H9 (cell line): ENCODE measurements around the gene SELENBP1. TPM values are rescaled to one million over a fixed set of nuclear protein-coding genes. Genes with fewer than 3 reads are reported as not detected.

Experiments
- DNase-seq: peaks from one replicate; pipeline ENCODE4 v3.0.0-alpha.2; 2017
- H2AFZ ChIP-seq: one replicate; pipeline ENCODE4 v1.6.1; 2013; ENCODE audit warnings: mild to moderate bottlenecking, low read length, control low read depth, moderate library complexity
- H2AK5ac ChIP-seq: 2 replicates; pipeline ENCODE4 v1.6.1; 2013; ENCODE audit warnings: low read length, control low read depth, mixed read lengths; ENCODE audit not compliant: insufficient read length
- H2BK120ac ChIP-seq: one replicate; pipeline ENCODE4 v1.6.1; 2013; ENCODE audit warnings: low read depth, mild to moderate bottlenecking, low read length, control low read depth, inconsistent platforms; ENCODE audit not compliant: poor library complexity, severe bottlenecking
- H2BK12ac ChIP-seq: 2 replicates; pipeline ENCODE4 v1.6.1; 2013; ENCODE audit warnings: low read length, control low read depth, mixed read lengths, low read depth; ENCODE audit not compliant: insufficient read length
- H2BK15ac ChIP-seq: 2 replicates; pipeline ENCODE4 v1.6.1; 2013; ENCODE audit warnings: low read depth, low read length, control low read depth
- H2BK20ac ChIP-seq: one replicate; pipeline ENCODE4 v1.6.1; 2013; ENCODE audit warnings: low read depth, mild to moderate bottlenecking, low read length, control low read depth, inconsistent platforms; ENCODE audit not compliant: poor library complexity, severe bottlenecking
- H2BK5ac ChIP-seq: 2 replicates; pipeline ENCODE4 v1.6.1; 2013; ENCODE audit warnings: low read length, control low read depth, mixed read lengths; ENCODE audit not compliant: insufficient read length
- H3K14ac ChIP-seq: 2 replicates; pipeline ENCODE4 v1.6.1; 2013; ENCODE audit warnings: low read length, control low read depth; ENCODE audit not compliant: insufficient read depth
- H3K18ac ChIP-seq: 2 replicates; pipeline ENCODE4 v1.6.1; 2013; ENCODE audit warnings: low read depth, mild to moderate bottlenecking, mixed read lengths, low read length, control low read depth; ENCODE audit not compliant: insufficient read length
- H3K23ac ChIP-seq: 2 replicates; pipeline ENCODE4 v1.6.1; 2013; ENCODE audit warnings: low read length, control low read depth, mixed read lengths, low read depth; ENCODE audit not compliant: insufficient read length
- H3K23me2 ChIP-seq: 2 replicates; pipeline ENCODE4 v1.6.1; 2013; ENCODE audit warnings: low read depth, mild to moderate bottlenecking, mixed read lengths, low read length, control low read depth; ENCODE audit not compliant: insufficient read length, poor library complexity, severe bottlenecking
- H3K27ac ChIP-seq: 2 replicates; pipeline ENCODE4 v1.5.1; 2013; ENCODE audit warnings: low read length, control low read depth, mixed read lengths, low read depth; ENCODE audit not compliant: insufficient read length
- H3K27me3 ChIP-seq: 2 replicates; pipeline ENCODE4 v1.6.1; 2013; ENCODE audit warnings: low read length, control low read depth, inconsistent platforms; ENCODE audit not compliant: insufficient read depth
- H3K4ac ChIP-seq: 2 replicates; pipeline ENCODE4 v1.6.1; 2013; ENCODE audit warnings: low read depth, mild to moderate bottlenecking, control low read depth, inconsistent platforms, low read length, moderate library complexity
- H3K4me1 ChIP-seq: 2 replicates; pipeline ENCODE4 v1.6.1; 2013; ENCODE audit warnings: low read length, control low read depth, inconsistent platforms; ENCODE audit not compliant: insufficient read depth
- H3K4me2 ChIP-seq: 2 replicates; pipeline ENCODE4 v1.6.1; 2013; ENCODE audit warnings: low read length, control low read depth, mixed read lengths; ENCODE audit not compliant: insufficient read length, insufficient read depth
- H3K56ac ChIP-seq: 2 replicates; pipeline ENCODE4 v1.6.1; 2013; ENCODE audit warnings: low read depth, mild to moderate bottlenecking, mixed read lengths, low read length, control low read depth; ENCODE audit not compliant: insufficient read length
- H3K79me1 ChIP-seq: 2 replicates; pipeline ENCODE4 v1.6.1; 2013; ENCODE audit warnings: low read depth, mild to moderate bottlenecking, moderate library complexity, low read length, control low read depth, inconsistent platforms; ENCODE audit not compliant: insufficient read depth, poor library complexity, severe bottlenecking
- H3K79me2 ChIP-seq: 2 replicates; pipeline ENCODE4 v1.6.1; 2013; ENCODE audit warnings: low read length, control low read depth, inconsistent platforms; ENCODE audit not compliant: insufficient read depth
- H3K9ac ChIP-seq: 2 replicates; pipeline ENCODE4 v1.6.1; 2013; ENCODE audit warnings: low read length, control low read depth, mixed read lengths; ENCODE audit not compliant: insufficient read length; ENCODE audit errors: extremely low read depth
- H3K9me3 ChIP-seq: one replicate; pipeline ENCODE4 v1.6.1; 2013; ENCODE audit warnings: low read depth, low read length, inconsistent platforms; ENCODE audit not compliant: control insufficient read depth
- H3T11ph ChIP-seq: one replicate; pipeline ENCODE4 v1.6.1; 2013; ENCODE audit warnings: mild to moderate bottlenecking, low read length, control low read depth, inconsistent platforms
- H4K20me1 ChIP-seq: one replicate; pipeline ENCODE4 v1.6.1; 2013; ENCODE audit not compliant: control insufficient read depth, insufficient read length, insufficient read depth
- H4K5ac ChIP-seq: 2 replicates; pipeline ENCODE4 v1.6.1; 2013; ENCODE audit warnings: low read depth, mild to moderate bottlenecking, mixed read lengths, low read length, control low read depth; ENCODE audit not compliant: insufficient read length
- H4K8ac ChIP-seq: replicated peaks from 2 replicates; pipeline ENCODE4 v1.6.1; 2013; ENCODE audit warnings: low read length, control low read depth, mixed read lengths, low read depth; ENCODE audit not compliant: insufficient read length
- H4K91ac ChIP-seq: 2 replicates; pipeline ENCODE4 v1.6.1; 2013; ENCODE audit warnings: low read depth, mild to moderate bottlenecking, moderate library complexity, mixed read lengths, low read length, control low read depth; ENCODE audit not compliant: insufficient read length
- H3K27ac Mint-ChIP-seq, 3 experiments: 2 replicates in 2 of 3; 3 replicates in 1 of 3; pipeline ENCODE4 v1.8.0; 2020 to 2021; ENCODE audit warnings: mixed read lengths in 3 of 3, mild to moderate bottlenecking in 1 of 3, moderate library complexity in 1 of 3
- H3K27me3 Mint-ChIP-seq: 2 replicates; pipeline ENCODE4 v1.8.0; 2021; ENCODE audit warnings: low read depth, mild to moderate bottlenecking, moderate library complexity, mixed read lengths
- H3K36me3 Mint-ChIP-seq, 3 experiments: 2 replicates in 2 of 3; 3 replicates in 1 of 3; pipeline ENCODE4 v1.8.0; 2020 to 2021; ENCODE audit warnings: low read depth in 3 of 3, mixed read lengths in 3 of 3; ENCODE audit not compliant: insufficient read depth in 1 of 3
- H3K4me1 Mint-ChIP-seq, 2 experiments: 2 replicates each; pipeline ENCODE4 v1.8.0; 2020; ENCODE audit warnings: mixed read lengths in 2 of 2
- H3K4me3 Mint-ChIP-seq, 2 experiments: 2 replicates in 1 of 2; 3 replicates in 1 of 2; pipeline ENCODE4 v1.8.0; 2020 to 2021; ENCODE audit warnings: mild to moderate bottlenecking in 2 of 2, mixed read lengths in 2 of 2, moderate library complexity in 1 of 2
- H3K9me3 Mint-ChIP-seq, 2 experiments: 2 replicates in 1 of 2; 3 replicates in 1 of 2; pipeline ENCODE4 v1.8.0; 2020; ENCODE audit warnings: mild to moderate bottlenecking in 2 of 2, mixed read lengths in 2 of 2, moderate library complexity in 1 of 2
- WGBS: extraction: QIAGEN DNeasy Blood & Tissue Kit; methylation state at CpG from one replicate; pipeline ENCODE4 v1.1.7; 2013; ENCODE audit warnings: missing lambda C conversion rate, low lambda C conversion rate, mixed read lengths; ENCODE audit not compliant: insufficient read length; ENCODE audit errors: extremely low coverage; 5-methylcytosine and 5-hydroxymethylcytosine counted together
- total RNA-seq: library from RNA; stranded (reverse); gene quantifications from 2 replicates; pipeline ENCODE4 v1.2.1, GENCODE V29; 2021
- TF ChIP-seq, protein P1 (sequence below): fragments of 200-600 bp; sonication (generic); conservative IDR thresholded peaks from 3 replicates; pipeline ENCODE4 v1.8.0; 2021; ENCODE audit warnings: antibody characterized with exemption, mild to moderate bottlenecking

SELENBP1 gene
- total RNA-seq, 1 experiment from 2014 or later: 14.2 TPM

DNA sequence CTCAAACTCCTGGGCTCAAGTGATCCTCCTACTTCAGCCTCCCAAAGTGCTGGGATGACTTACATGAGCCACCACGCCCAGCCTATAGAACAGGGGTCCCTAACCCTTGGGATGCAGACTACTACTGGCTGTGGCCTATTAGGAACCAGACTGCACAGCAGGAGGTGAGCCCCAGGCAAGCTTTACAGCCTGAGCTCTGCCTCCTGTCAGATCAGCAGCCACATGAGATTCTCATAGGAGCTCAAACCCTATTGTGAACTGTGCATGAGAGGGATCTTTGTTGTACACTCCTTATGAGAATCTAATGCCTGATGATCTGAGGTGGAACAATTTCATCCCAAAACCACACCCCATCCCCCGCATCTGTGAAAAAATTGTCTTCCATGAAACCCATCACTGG lies 13.5 kb upstream of the SELENBP1 start:
- H3K9me3 ChIP-seq: no peaks in the 10 kb centered on the region
- no peaks in the 10 kb centered on the region for H3K79me2 ChIP-seq
- no peaks in the 10 kb centered on the region for H4K20me1 ChIP-seq
- peaks cover 5 to 6% of the 10 kb centered on the region in 2 experiments; a peak in 4 of 5 replicates for H3K9me3 Mint-ChIP-seq
- H3K18ac ChIP-seq: no peak overlapping the region
- no peak overlapping the region for H2AFZ ChIP-seq
- H3K14ac ChIP-seq: no peak overlapping the region
- no peaks in the 10 kb centered on the region for H3K79me1 ChIP-seq
- no peak overlapping the region for H2BK5ac ChIP-seq
- H2BK20ac ChIP-seq: no peak overlapping the region
- H3K36me3 Mint-ChIP-seq: peaks cover 0 to 2% (median 0%) of the 10 kb centered on the region in 3 experiments; a peak in 1 of 7 replicates
- no peak overlapping the region for H2BK12ac ChIP-seq
- no CpG with 5 or more reads among the region's 2 CpGs for WGBS
- H4K91ac ChIP-seq: no peak overlapping the region
- no peaks in the 10 kb centered on the region for H3K4me1 Mint-ChIP-seq
- no peak overlapping the region for H3K23ac ChIP-seq
- H3K9ac ChIP-seq: no peak overlapping the region
- H2BK15ac ChIP-seq: no peak overlapping the region
- H2BK120ac ChIP-seq: no peak overlapping the region
- H2AK5ac ChIP-seq: no peak overlapping the region
- no peaks in the 10 kb centered on the region for H3K27me3 ChIP-seq
- H3K4me1 ChIP-seq: no peaks in the 10 kb centered on the region
- no peak overlapping the region for H3K4me2 ChIP-seq
- no peak overlapping the region for H3K27ac ChIP-seq
- no peak overlapping the region for H3K56ac ChIP-seq
- no peaks in the 10 kb centered on the region for H3K23me2 ChIP-seq
- H3K27me3 Mint-ChIP-seq: peaks cover 6% of the 10 kb centered on the region
- H4K8ac ChIP-seq: no peak overlapping the region
- no peak overlapping the region for H4K5ac ChIP-seq
- H3T11ph ChIP-seq: no peak overlapping the region
- TF ChIP-seq, protein P1, sequence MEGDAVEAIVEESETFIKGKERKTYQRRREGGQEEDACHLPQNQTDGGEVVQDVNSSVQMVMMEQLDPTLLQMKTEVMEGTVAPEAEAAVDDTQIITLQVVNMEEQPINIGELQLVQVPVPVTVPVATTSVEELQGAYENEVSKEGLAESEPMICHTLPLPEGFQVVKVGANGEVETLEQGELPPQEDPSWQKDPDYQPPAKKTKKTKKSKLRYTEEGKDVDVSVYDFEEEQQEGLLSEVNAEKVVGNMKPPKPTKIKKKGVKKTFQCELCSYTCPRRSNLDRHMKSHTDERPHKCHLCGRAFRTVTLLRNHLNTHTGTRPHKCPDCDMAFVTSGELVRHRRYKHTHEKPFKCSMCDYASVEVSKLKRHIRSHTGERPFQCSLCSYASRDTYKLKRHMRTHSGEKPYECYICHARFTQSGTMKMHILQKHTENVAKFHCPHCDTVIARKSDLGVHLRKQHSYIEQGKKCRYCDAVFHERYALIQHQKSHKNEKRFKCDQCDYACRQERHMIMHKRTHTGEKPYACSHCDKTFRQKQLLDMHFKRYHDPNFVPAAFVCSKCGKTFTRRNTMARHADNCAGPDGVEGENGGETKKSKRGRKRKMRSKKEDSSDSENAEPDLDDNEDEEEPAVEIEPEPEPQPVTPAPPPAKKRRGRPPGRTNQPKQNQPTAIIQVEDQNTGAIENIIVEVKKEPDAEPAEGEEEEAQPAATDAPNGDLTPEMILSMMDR: no peak
- H3K4me3 Mint-ChIP-seq: no peak overlapping the region
- no peak overlapping the region for H3K4ac ChIP-seq
- no peak for DNase-seq
- no peak overlapping the region for H3K27ac Mint-ChIP-seq
